Activated CD4-positive, alpha-beta T cell treated with anti-CD3 and anti-CD28 coated beads, Interleukin-2, amount 50 U/mL, for 24 hours (primary cell): Measurements from ENCODE around the gene DDX24.

ENCODE experiments used
- DNase-seq, 2 donors: peaks; one replicate each; pipeline ENCODE4 v3.0.0-alpha.2; 2020; ENCODE audit warnings: low read depth in 1 of 2, low spot score in 1 of 2

The DDX24 gene

DNA sequence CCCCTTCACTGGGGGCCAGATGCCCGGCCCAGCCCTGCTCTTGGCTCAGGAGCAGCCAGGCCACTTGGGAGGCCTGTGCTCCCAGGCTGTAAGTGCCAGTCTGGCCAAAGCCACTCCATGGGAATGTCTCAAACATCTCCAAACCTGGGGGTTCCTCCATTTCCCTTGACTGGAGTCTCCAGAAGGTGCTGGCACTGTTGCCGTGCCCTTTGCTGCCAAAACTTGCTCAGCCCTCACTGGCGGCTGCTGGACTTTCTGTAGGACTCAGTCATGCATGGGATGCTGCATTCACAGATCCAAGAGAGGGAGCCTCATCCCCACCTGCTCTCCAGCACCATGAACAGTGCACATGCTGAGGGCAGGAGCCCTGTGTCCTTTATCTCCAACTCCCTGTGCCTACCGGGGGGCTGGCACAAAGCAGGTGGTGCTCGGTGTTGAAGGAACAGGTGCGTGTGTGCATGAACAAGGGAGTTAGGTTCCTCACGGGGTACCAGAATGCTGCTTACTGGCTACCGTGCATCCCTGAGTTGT lies 64.5 kb downstream of the DDX24 start:
- DNase-seq = no peak

DNA sequence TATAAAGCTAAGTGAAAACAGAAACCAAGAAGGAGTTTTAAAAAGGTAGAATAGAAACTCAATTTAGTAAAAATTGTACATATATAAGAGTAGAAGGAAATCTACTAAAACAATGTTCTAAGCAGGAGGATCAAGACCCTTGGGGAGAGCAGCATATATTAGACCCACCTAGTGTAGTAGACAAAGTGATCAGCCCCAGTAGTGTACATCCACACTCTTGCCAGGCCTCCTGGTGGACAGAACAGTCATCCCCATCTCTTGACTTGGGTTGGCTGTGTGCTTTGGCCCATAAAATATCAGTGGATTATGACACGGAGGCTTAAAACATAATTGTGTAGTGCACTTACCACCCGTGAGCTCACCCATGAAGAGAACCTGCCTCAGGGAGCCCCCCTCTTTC lies 65.8 kb downstream of the DDX24 start:
- no peak for DNase-seq

GRCh38 chr14:94014382-94014781 lies 66.6 kb downstream of the DDX24 start:
- no peak for DNase-seq

DNA sequence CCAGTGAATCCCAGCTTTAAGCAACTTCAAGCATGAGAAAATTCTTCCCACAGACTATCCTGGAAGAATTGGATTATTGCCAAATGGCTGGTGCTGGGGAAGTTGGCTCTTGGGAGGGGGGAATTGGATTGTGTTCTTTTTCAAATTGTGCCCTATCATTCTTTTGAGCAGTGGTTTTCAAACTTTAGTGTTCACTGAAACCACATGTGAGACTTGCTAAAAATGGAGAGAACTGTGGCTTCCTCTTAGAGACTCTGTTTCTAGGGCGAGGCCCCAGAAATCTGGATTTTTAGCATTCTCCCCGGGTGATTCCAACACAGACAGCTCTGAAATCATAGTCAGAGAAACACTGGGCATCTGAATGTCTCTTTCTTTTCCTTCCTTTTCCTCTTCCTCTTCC lies 69.2 kb downstream of the DDX24 start:
- DNase-seq = no peak

DNA sequence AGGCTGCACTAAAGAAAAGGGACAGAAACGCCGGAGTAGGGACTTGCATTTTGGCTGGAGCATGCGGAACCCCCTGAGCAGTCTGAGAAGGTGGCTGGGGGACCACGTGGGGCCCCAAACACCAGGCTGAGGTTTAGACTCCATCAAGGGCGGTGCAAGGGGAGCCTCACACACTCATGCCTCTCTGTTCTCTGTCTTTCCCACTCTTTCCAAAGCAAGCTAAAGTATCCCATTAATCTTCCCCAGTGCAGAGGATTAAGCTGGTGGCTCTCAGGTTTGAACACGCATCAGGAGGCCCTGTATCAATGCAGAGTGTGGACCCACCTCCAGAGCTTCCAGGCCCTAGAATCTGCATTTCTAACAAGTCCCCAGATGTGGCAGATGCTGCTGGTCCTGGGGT lies 70.4 kb downstream of the DDX24 start:
- no peak for DNase-seq

- no peak for DNase-seq
These were observed 71.2 kb downstream of the DDX24 start for GRCh38 chr14:94009767-94010166.

GRCh38 chr14:94008234-94008633 lies 72.8 kb downstream of the DDX24 start:
- no peak for DNase-seq

- DNase-seq = no peak
These were observed 75.5 kb downstream of the DDX24 start for GRCh38 chr14:94005324-94006073.

DNA sequence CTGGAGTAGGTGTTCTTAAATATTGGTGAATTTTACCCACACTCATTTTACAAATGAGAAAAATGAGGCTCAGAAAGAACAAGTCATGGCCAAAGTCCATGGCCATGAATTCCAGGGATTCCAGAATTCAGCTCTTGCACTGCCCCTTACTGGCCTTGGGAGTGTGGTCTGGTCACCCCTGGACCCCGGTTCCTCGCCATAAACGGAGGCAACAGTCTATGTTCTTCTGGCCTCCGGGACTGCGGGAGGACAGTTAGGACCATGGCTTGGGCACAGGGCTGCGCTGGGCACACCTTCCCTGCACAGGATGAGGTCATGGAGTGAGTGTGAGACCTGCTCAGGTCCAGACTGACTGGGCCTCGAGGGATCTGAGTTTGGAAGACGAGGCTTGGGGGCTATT lies 77.0 kb downstream of the DDX24 start:
- no peak for DNase-seq

GRCh38 chr14:94003397-94003796 lies 77.6 kb downstream of the DDX24 start:
- no peak for DNase-seq

- DNase-seq = peak; percentile 47 to 65
These were observed 79.3 kb downstream of the DDX24 start for GRCh38 chr14:94001501-94002396.

GRCh38 chr14:94001016-94001415 lies 80.0 kb downstream of the DDX24 start:
- DNase-seq = no peak

DNA sequence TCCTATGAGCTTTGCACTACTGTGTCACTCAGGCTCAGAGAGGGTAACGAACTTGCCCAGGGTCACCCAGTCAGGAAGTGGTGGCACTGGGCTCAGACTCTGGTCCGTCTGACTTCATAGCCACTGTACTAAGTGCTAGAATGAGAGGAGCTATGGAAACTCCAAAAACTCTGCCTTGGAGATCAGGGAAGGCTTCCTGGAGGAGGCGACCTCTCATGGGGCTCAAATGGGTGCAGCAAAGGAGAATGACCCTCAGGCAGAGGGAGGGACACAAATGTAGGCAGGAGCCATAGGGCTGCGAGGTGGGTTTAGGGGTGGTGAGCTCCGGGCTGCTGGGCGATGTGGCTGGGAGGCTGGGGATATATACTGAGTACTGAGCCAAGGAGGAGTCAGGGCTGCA lies 80.7 kb downstream of the DDX24 start:
- DNase-seq = no peak

- no peak for DNase-seq
These were observed 81.4 kb downstream of the DDX24 start for GRCh38 chr14:93999573-93999972.

DNA sequence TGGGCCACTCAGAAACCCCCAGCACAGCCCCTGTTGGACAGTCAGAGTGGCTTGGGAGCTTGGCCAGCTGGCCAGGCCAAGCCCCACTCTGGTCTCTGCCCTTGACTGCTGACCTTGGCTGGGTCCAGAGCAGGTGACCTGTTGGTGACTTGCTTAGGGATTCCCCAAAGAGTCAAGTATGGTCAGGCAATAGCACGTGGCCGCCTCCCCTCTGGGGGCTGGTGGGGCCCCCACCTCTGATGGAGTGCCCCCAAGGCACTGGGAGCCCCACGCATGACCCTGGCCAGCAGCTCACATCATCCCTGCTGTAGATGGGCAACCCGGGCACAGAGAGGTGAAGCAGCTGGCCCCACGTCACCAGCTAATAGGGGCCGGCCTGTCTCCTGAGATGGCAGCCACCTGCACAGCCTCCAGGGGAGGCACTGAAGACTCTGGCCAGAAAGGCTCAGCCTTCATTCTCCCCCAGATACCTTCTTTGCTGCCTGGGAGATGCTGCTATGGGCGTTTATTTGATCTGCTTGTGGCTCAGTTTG lies 82.1 kb downstream of the DDX24 start:
- no peak for DNase-seq
